IMR-90 (cell line): ENCODE measurements around the gene SLC22A14. TPM values are rescaled to one million over a fixed set of nuclear protein-coding genes. Genes with fewer than 3 reads are reported as not detected.

Source experiments
- ATAC-seq: fragments of 200-7000 bp; cut with Tn5 transposase; 2 replicates; pipeline ENCODE4 v1.9.1; 2020; ENCODE audit warnings: low read depth, mild to moderate bottlenecking, moderate library complexity
- BruUV-seq: library from RNA; stranded (reverse); fragments of 400-500 nt; replicated peaks from 2 replicates; lab custom pipeline; 2021; lab: Mats Ljungman, UMichigan
- CTCF ChIA-PET: fragments of 300-600 bp; formaldehyde crosslinking; extraction: SDS; loops from one replicate; lab custom pipeline; 2021; ENCODE audit warnings: antibody characterized with exemption; lab: Yijun Ruan, JAX
- POLR2A ChIA-PET: fragments of 300-600 bp; sonication (Branson Sonifier 250); formaldehyde crosslinking; loops from one replicate; lab custom pipeline; 2022; ENCODE audit warnings: antibody characterized with exemption; ENCODE audit not compliant: unreplicated experiment; lab: Charles Lee
- DNase-seq: peaks from one replicate; pipeline ENCODE4 v3.0.0; 2013
- H2AFZ ChIP-seq: replicated peaks from 2 replicates; pipeline ENCODE3; 2013; ENCODE audit warnings: low read length, mild to moderate bottlenecking; ENCODE audit not compliant: poor library complexity
- H2AK5ac ChIP-seq: 2 replicates; pipeline ENCODE4 v1.6.1; 2013; ENCODE audit warnings: low read depth, low read length, inconsistent platforms
- H2AK9ac ChIP-seq: replicated peaks from 2 replicates; pipeline ENCODE3; 2013; ENCODE audit warnings: mild to moderate bottlenecking, low read depth, low read length, moderate library complexity; ENCODE audit not compliant: poor library complexity
- H2BK120ac ChIP-seq: 2 replicates; pipeline ENCODE4 v1.6.1; 2013; ENCODE audit warnings: low read depth, low read length, inconsistent platforms
- H2BK15ac ChIP-seq: 3 replicates; pipeline ENCODE4 v1.6.1; 2013; ENCODE audit warnings: low read depth, low read length, inconsistent platforms
- H2BK20ac ChIP-seq: 2 replicates; pipeline ENCODE4 v1.6.1; 2013; ENCODE audit warnings: low read depth, mild to moderate bottlenecking, inconsistent platforms, low read length, moderate library complexity
- H2BK5ac ChIP-seq: 2 replicates; pipeline ENCODE4 v1.6.1; 2013; ENCODE audit warnings: mild to moderate bottlenecking, low read depth, low read length, inconsistent platforms; ENCODE audit not compliant: poor library complexity, severe bottlenecking
- H3K14ac ChIP-seq: replicated peaks from 2 replicates; pipeline ENCODE4 v1.6.1; 2013; ENCODE audit warnings: low read depth, low read length, inconsistent platforms
- H3K18ac ChIP-seq: 2 replicates; pipeline ENCODE4 v1.6.1; 2013; ENCODE audit warnings: low read depth, low read length, control low read depth
- H3K23ac ChIP-seq: 2 replicates; pipeline ENCODE4 v1.6.1; 2013; ENCODE audit warnings: low read depth, low read length, inconsistent platforms
- H3K27ac ChIP-seq: 2 replicates; pipeline ENCODE4 v1.5.1; 2013; ENCODE audit warnings: mild to moderate bottlenecking, control low read depth, low read length; ENCODE audit not compliant: insufficient read depth
- H3K27me3 ChIP-seq: 2 replicates; pipeline ENCODE4 v1.6.1; 2013; ENCODE audit warnings: low read length; ENCODE audit not compliant: control insufficient read depth, insufficient read depth
- H3K36me3 ChIP-seq: 2 replicates; pipeline ENCODE4 v1.6.1; 2013; ENCODE audit warnings: low read length, mixed read lengths; ENCODE audit not compliant: control insufficient read depth, insufficient read depth
- H3K4ac ChIP-seq: 2 replicates; pipeline ENCODE4 v1.6.1; 2013; ENCODE audit warnings: low read depth, low read length, inconsistent platforms
- H3K4me1 ChIP-seq: 2 replicates; pipeline ENCODE4 v1.6.1; 2013; ENCODE audit warnings: low read length, mixed read lengths; ENCODE audit not compliant: control insufficient read depth, insufficient read depth
- H3K4me2 ChIP-seq: 2 replicates; pipeline ENCODE4 v1.6.1; 2013; ENCODE audit warnings: low read depth, mild to moderate bottlenecking, control low read depth, low read length, moderate library complexity
- H3K4me3 ChIP-seq: 2 replicates; pipeline ENCODE4 v1.5.1; 2013; ENCODE audit warnings: low read depth, mild to moderate bottlenecking, control low read depth, low read length, moderate library complexity; ENCODE audit not compliant: insufficient read depth
- H3K56ac ChIP-seq: 2 replicates; pipeline ENCODE4 v1.6.1; 2013; ENCODE audit warnings: low read length, inconsistent platforms; ENCODE audit not compliant: insufficient read depth; ENCODE audit errors: extremely low read depth
- H3K79me1 ChIP-seq, 2 experiments: 2 replicates each; pipeline ENCODE4 v1.6.1; 2013; ENCODE audit warnings: low read length in 2 of 2, inconsistent platforms in 1 of 2, low read depth in 1 of 2
- H3K9ac ChIP-seq: 2 replicates; pipeline ENCODE4 v1.6.1; 2013; ENCODE audit warnings: low read depth, low read length, control low read depth
- H3K9me1 ChIP-seq: 2 replicates; pipeline ENCODE4 v1.6.1; 2013; ENCODE audit warnings: low read length, inconsistent platforms; ENCODE audit not compliant: insufficient read depth
- H3K9me3 ChIP-seq: 2 replicates; pipeline ENCODE4 v1.6.1; 2013; ENCODE audit warnings: low read length; ENCODE audit not compliant: control insufficient read depth, insufficient read depth
- H4K20me1 ChIP-seq: 2 replicates; pipeline ENCODE4 v1.6.1; 2013; ENCODE audit warnings: low read length, inconsistent platforms; ENCODE audit not compliant: insufficient read depth
- H4K5ac ChIP-seq: 2 replicates; pipeline ENCODE4 v1.6.1; 2013; ENCODE audit warnings: mild to moderate bottlenecking, low read depth, low read length, control low read depth
- H4K8ac ChIP-seq, 2 experiments: 2 replicates each; pipeline ENCODE4 v1.6.1; 2013; ENCODE audit warnings: low read depth in 2 of 2, low read length in 2 of 2, control low read depth in 1 of 2, inconsistent platforms in 1 of 2
- H4K91ac ChIP-seq: 2 replicates; pipeline ENCODE4 v1.6.1; 2013; ENCODE audit warnings: low read depth, low read length, inconsistent platforms; ENCODE audit not compliant: insufficient read depth
- BHLHE40 ChIP-seq: fragments of 150-350 bp; IDR thresholded peaks from 2 replicates; pipeline ENCODE4 v1.6.1; 2016; ENCODE audit warnings: mild to moderate bottlenecking, low read depth, low read length
- CHD1 ChIP-seq: IDR thresholded peaks from 2 replicates; pipeline ENCODE4 v1.6.1; 2012; ENCODE audit warnings: low read depth, low read length, improper control_type of control experiment
- MAFK ChIP-seq: IDR thresholded peaks from 2 replicates; pipeline ENCODE4 v1.6.1; 2012; ENCODE audit warnings: low read depth, low read length, improper control_type of control experiment
- MAZ ChIP-seq: IDR thresholded peaks from 2 replicates; pipeline ENCODE4 v1.6.1; 2012; ENCODE audit warnings: low read depth, mild to moderate bottlenecking, low read length, improper control_type of control experiment, moderate library complexity, borderline replicate concordance
- POLR2A ChIP-seq: IDR thresholded peaks from 2 replicates; pipeline ENCODE4 v1.6.1; 2012; ENCODE audit warnings: mild to moderate bottlenecking, low read depth, low read length
- RAD21 ChIP-seq: IDR thresholded peaks from 2 replicates; pipeline ENCODE4 v1.6.1; 2012; ENCODE audit warnings: low read length, improper control_type of control experiment
- WGBS, 2 experiments: methylation state at CpG; one replicate each; pipeline versions ENCODE4 v1.1.5 to v1.1.7; 2013; ENCODE audit warnings: missing lambda C conversion rate in 2 of 2; ENCODE audit not compliant: insufficient read length in 1 of 2; ENCODE audit errors: extremely low coverage in 2 of 2; 5-methylcytosine and 5-hydroxymethylcytosine counted together
- dilution Hi-C: fragments of 300-500 bp; cut with HindIII; formaldehyde crosslinking; loops from one replicate; pipeline ENCODE4 v1.14.3; 2018; ENCODE audit warnings: low sequenced_read_pairs; ENCODE audit not compliant: unreplicated experiment
- in situ Hi-C: fragments of 300-500 bp; cut with MboI; formaldehyde crosslinking; loops from 3 replicates; pipeline ENCODE4 v1.14.3; 2019; ENCODE audit warnings: low sequenced_read_pairs, inconsistent platforms, mixed read lengths
- intact Hi-C: fragments of 100-400 bp; cut with micrococcal nuclease; formaldehyde crosslinking; loops from 2 replicates; pipeline ENCODE4 v1.10.0; 2022
- polyA plus RNA-seq, 3 experiments: library from polyadenylated mRNA; depleted of rRNA; stranded (reverse); fragments of >200 nt; gene quantifications; 2 replicates each; pipeline ENCODE4 v1.2.3, GENCODE V29; 2012; ENCODE audit warnings: low replicate concordance in 1 of 3
- total RNA-seq: library from RNA; depleted of rRNA; stranded (reverse); fragments of >200 nt; gene quantifications from 2 replicates; pipeline ENCODE4 v1.2.3, GENCODE V29; 2012
- TF ChIP-seq, protein P1 (sequence below): fragments of 150-350 bp; IDR thresholded peaks from 2 replicates; pipeline ENCODE4 v1.6.1; 2017; ENCODE audit warnings: mild to moderate bottlenecking, antibody characterized with exemption, low read length, low read depth
- TF ChIP-seq, protein P2 (sequence below): conservative IDR thresholded peaks from 2 replicates; pipeline ENCODE4 v1.5.1; 2012; ENCODE audit warnings: mild to moderate bottlenecking, low read depth, low read length, improper control_type of control experiment

SLC22A14 gene
- total and polyA plus RNA-seq, 2 of the 4 experiments (the other 2 are of a cell fraction), result under 0.01 to 0.07 TPM

DNA sequence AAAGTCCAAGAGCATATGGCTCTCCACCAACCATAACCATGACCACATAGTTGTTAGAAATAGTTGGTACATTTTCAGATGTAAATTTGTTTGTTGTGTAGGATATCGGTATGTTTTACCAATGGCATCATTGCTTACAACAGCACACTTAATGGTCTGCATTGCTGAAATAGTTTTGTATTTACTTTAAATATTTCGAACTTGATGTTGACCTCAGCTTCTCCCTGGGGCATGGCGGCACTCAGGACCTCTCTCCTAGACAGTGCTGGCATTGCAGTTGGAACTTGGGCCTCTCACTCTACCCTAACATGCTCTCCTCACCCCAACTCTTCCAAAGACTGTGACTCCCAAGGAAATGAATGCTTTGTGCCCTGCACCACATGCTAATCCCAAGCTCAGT lies 11.5 kb upstream of the SLC22A14 start:
- H3K4ac ChIP-seq, result no peak overlapping the region
- no peaks in the 10 kb centered on the region; the same call in 1 of the 2 replicates for H3K4me1 ChIP-seq
- H2BK20ac ChIP-seq, result no peak overlapping the region
- H2AFZ ChIP-seq, result no peak overlapping the region
- POLR2A ChIA-PET, result no interaction called here
- dilution Hi-C loops, result no loop called here
- H4K5ac ChIP-seq, result no peak overlapping the region
- peaks cover 13% of the 10 kb centered on the region; the same call in 1 of the 2 replicates for H3K9me1 ChIP-seq
- no peak overlapping the region for H3K18ac ChIP-seq
- no peak overlapping the region for H4K8ac ChIP-seq
- H2BK15ac ChIP-seq, result no peak overlapping the region
- DNase-seq (no peak), ATAC-seq (peak; percentile 72)
- no peaks in the 10 kb centered on the region for H3K27me3 ChIP-seq
- no peak overlapping the region for H3K56ac ChIP-seq
- no peak overlapping the region for H3K4me2 ChIP-seq
- no peak overlapping the region for H3K23ac ChIP-seq
- no peak overlapping the region for H3K4me3 ChIP-seq
- TF ChIP-seq BHLHE40 (no peak), CHD1 (no peak), MAZ (no peak), POLR2A (no peak), MAFK (no peak), RAD21 (no peak)
- TF ChIP-seq, protein P1, sequence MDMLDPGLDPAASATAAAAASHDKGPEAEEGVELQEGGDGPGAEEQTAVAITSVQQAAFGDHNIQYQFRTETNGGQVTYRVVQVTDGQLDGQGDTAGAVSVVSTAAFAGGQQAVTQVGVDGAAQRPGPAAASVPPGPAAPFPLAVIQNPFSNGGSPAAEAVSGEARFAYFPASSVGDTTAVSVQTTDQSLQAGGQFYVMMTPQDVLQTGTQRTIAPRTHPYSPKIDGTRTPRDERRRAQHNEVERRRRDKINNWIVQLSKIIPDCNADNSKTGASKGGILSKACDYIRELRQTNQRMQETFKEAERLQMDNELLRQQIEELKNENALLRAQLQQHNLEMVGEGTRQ, result no peak
- TF ChIP-seq, protein P2, sequence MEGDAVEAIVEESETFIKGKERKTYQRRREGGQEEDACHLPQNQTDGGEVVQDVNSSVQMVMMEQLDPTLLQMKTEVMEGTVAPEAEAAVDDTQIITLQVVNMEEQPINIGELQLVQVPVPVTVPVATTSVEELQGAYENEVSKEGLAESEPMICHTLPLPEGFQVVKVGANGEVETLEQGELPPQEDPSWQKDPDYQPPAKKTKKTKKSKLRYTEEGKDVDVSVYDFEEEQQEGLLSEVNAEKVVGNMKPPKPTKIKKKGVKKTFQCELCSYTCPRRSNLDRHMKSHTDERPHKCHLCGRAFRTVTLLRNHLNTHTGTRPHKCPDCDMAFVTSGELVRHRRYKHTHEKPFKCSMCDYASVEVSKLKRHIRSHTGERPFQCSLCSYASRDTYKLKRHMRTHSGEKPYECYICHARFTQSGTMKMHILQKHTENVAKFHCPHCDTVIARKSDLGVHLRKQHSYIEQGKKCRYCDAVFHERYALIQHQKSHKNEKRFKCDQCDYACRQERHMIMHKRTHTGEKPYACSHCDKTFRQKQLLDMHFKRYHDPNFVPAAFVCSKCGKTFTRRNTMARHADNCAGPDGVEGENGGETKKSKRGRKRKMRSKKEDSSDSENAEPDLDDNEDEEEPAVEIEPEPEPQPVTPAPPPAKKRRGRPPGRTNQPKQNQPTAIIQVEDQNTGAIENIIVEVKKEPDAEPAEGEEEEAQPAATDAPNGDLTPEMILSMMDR, result no peak
- in situ Hi-C loops, result no loop called here
- H3K27ac ChIP-seq, result no peak overlapping the region
- H3K9me3 ChIP-seq, result no peaks in the 10 kb centered on the region
- H2AK9ac ChIP-seq, result no peak overlapping the region
- no peak overlapping the region for H4K91ac ChIP-seq
- H3K14ac ChIP-seq, result no peak overlapping the region
- H2BK5ac ChIP-seq, result no peak overlapping the region
- BruUV-seq, result no TSS peak
- no peak overlapping the region for H3K9ac ChIP-seq
- H3K36me3 ChIP-seq, result peaks cover 2% of the 10 kb centered on the region
- H2BK120ac ChIP-seq, result no peak overlapping the region
- no peak overlapping the region for H2AK5ac ChIP-seq
- no peaks in the 10 kb centered on the region for H4K20me1 ChIP-seq
- intact Hi-C loops, result no loop called here
- no CpG with 5 or more reads among the region's 3 CpGs for WGBS, 2 experiments
- CTCF ChIA-PET, result interaction anchor here (0.6 kb wide), 1 partner anchor 109 kb away, joined by 3 read pairs; no protein-coding TSS in a partner anchor
- H3K79me1 ChIP-seq, result no peaks in the 10 kb centered on the region
